Colonic mucosa (tissue), 4 donors: ENCODE data around the gene ARHGAP22. TPM values are rescaled to one million over a fixed set of nuclear protein-coding genes. Genes with fewer than 3 reads are reported as not detected.

ENCODE experiments used
- DNase-seq: peaks from one replicate; pipeline ENCODE4 v3.0.0-alpha.2; 2020
- H3K27ac ChIP-seq: fragments of 200-600 bp; one replicate; pipeline ENCODE4 v1.8.0; 2021
- H3K27me3 ChIP-seq: fragments of 200-600 bp; one replicate; pipeline ENCODE4 v1.8.0; 2021
- H3K36me3 ChIP-seq: fragments of 200-600 bp; one replicate; pipeline ENCODE4 v1.8.0; 2021
- H3K4me1 ChIP-seq: fragments of 200-600 bp; one replicate; pipeline ENCODE4 v1.8.0; 2021; ENCODE audit warnings: mild to moderate bottlenecking
- H3K4me3 ChIP-seq: fragments of 200-600 bp; one replicate; pipeline ENCODE4 v1.8.0; 2021
- H3K9ac ChIP-seq, 2 donors: one replicate each; pipeline ENCODE4 v1.7.0; 2013; ENCODE audit warnings: control low read depth in 2 of 2, low read depth in 2 of 2, low read length in 2 of 2
- H3K9me3 ChIP-seq: fragments of 200-600 bp; one replicate; pipeline ENCODE4 v1.8.0; 2021
- CTCF ChIP-seq: fragments of 200-600 bp; IDR thresholded peaks from one replicate; pipeline ENCODE4 v1.8.0; 2022; ENCODE audit warnings: antibody characterized with exemption, mild to moderate bottlenecking
- intact Hi-C: fragments of 100-400 bp; cut with DNase I; formaldehyde crosslinking; loops from one replicate; pipeline ENCODE4 v1.14.1; 2022
- total RNA-seq, 2 donors: library from RNA; stranded (reverse); fragmentation: NEBNext Ultra II Directional in 1 of 2; extraction: Animal tissue kit (Norgen Biotek cat#: 25700) in 1 of 2; gene quantifications; one replicate each; pipeline ENCODE4 v1.2.1, GENCODE V29; 2021
- donor health status: healthy.
- donor health status: DM: no; HTN: no; CAD: no.
- donor health status: DM: no; HTN: no; CAD: no.

Gene ARHGAP22
- total RNA-seq, 2 donors from 2014 or later, result 0.86 to 1.6 TPM

DNA sequence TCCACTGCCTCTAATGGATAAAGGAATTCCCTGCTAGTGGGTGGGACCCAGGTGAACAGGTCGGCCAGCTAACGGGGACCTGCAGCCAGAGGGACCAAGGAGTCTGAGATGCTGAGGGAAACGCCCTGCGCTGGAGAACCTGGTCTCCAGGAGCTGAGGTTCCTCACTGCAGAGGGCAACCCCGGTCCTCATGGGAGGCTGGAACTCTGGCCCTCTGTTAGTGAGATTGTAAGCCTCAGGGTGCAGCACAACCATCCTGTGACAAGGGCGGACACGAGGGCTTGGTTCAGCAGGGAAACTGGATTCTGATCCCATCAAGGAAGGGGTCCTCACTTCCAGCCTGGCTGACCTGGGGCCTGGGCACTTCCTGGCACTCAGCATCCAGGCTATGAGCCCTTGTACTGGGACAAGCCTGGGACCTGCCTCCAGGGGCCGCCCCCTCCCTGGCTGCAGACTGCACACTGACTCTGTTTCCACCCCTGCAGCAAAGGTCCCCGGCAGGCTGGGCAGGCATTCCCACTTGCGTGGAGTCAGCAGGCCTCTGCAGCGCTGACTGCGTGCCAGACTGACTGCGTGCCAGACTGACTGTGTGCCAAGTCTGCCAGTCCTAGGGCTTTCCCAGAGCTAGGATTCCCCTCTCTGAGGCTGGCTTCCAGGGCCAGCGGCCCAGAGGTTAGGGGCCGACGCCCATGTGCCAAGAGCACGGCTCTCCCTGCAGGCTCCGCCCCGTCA lies 155.2 kb downstream of the ARHGAP22 start:
- TF ChIP-seq CTCF, result no peak
- DNase-seq, result no peak

DNA sequence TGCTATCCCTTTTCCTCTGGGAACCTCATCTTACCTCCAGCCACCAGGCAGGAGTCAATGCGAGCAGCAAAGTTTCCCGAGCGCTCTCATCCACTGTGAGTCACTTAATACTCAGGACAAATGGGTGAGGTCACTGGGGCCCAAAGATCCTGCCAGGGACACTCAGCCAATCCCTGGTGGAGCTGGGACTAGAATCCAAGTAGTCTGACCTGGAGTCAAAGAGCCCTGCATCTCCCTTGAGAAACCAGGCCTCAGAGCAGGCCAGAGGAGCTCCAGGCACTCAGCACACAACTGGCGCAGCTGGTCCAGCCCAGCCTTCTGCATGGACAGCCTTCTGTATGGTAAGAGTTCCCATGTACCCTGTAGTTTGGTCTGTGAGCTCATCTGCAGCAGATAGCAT lies 156.1 kb downstream of the ARHGAP22 start:
- Histone ChIP-seq H3K9me3 (no peaks in the 10 kb centered on the region), H3K27ac (no peak overlapping the region), H3K9ac (no peak overlapping the region), H3K27me3 (no peaks in the 10 kb centered on the region), H3K4me3 (no peak overlapping the region), H3K4me1 (no peaks in the 10 kb centered on the region), H3K36me3 (no peaks in the 10 kb centered on the region)
- DNase-seq, result no peak
- no peak for TF ChIP-seq CTCF
- intact Hi-C loops, result no loop called here

More for the DNA sequence above, 155.2 kb downstream of the ARHGAP22 start:
- Histone ChIP-seq H3K4me1 (no peaks in the 10 kb centered on the region), H3K36me3 (no peaks in the 10 kb centered on the region), H3K27me3 (no peaks in the 10 kb centered on the region), H3K27ac (no peak overlapping the region), H3K9ac (no peak overlapping the region), H3K4me3 (no peak overlapping the region), H3K9me3 (no peaks in the 10 kb centered on the region)
- intact Hi-C loops, result no loop called here

- Histone ChIP-seq H3K36me3 (no peaks in the 10 kb centered on the region), H3K27ac (no peak overlapping the region), H3K9me3 (no peaks in the 10 kb centered on the region), H3K27me3 (no peaks in the 10 kb centered on the region), H3K4me3 (no peak overlapping the region), H3K4me1 (no peaks in the 10 kb centered on the region), H3K9ac (no peak overlapping the region)
- intact Hi-C loops, result no loop called here
- TF ChIP-seq CTCF, result no peak
- no peak for DNase-seq
Observed at GRCh38 chr10:48447356-48448215, 157.3 kb downstream of the ARHGAP22 start.

DNA sequence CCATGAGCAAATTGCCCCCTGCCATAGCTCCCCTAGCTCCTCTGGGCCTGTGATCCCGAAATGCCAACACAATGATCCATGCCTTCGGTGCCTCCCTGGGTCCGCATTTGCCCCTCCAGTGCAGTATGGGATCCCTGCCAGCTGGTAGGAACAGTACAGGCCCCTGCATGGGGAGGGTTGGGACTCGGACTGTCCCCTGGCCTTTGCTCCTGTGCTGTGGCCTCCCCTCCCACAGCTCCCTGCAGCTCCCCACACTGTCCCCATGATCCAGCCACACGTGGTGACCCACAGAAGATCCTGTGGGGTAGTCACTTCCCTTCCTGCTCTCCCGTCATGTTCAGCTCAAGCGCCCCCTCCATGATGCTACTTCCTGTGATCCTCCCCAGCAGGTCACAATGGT lies 158.1 kb downstream of the ARHGAP22 start:
- no peaks in the 10 kb centered on the region for H3K9me3 ChIP-seq
- intact Hi-C loops, result no loop called here

GRCh38 chr10:48445932-48446331 lies 158.9 kb downstream of the ARHGAP22 start:
- H3K27ac ChIP-seq, result no peak overlapping the region
- TF ChIP-seq CTCF, result no peak
- no peak overlapping the region for H3K9ac ChIP-seq
- no peak for DNase-seq
- no peak overlapping the region for H3K4me3 ChIP-seq
- intact Hi-C loops, result no loop called here
- H3K4me1 ChIP-seq, result no peaks in the 10 kb centered on the region
- H3K27me3 ChIP-seq, result no peaks in the 10 kb centered on the region
- no peaks in the 10 kb centered on the region for H3K36me3 ChIP-seq
- no peaks in the 10 kb centered on the region for H3K9me3 ChIP-seq

More for the DNA sequence above, 158.1 kb downstream of the ARHGAP22 start:
- Histone ChIP-seq H3K9ac (no peak overlapping the region), H3K27me3 (no peaks in the 10 kb centered on the region), H3K36me3 (no peaks in the 10 kb centered on the region), H3K4me3 (no peak overlapping the region), H3K4me1 (no peaks in the 10 kb centered on the region), H3K27ac (no peak overlapping the region)
- TF ChIP-seq CTCF, result no peak
- DNase-seq, result no peak
